ENCODE results near the gene OPRM1.
A peak's percentile ranks its signal among the peaks of the same experiment; 100 is the strongest.

Gene OPRM1

DNA sequence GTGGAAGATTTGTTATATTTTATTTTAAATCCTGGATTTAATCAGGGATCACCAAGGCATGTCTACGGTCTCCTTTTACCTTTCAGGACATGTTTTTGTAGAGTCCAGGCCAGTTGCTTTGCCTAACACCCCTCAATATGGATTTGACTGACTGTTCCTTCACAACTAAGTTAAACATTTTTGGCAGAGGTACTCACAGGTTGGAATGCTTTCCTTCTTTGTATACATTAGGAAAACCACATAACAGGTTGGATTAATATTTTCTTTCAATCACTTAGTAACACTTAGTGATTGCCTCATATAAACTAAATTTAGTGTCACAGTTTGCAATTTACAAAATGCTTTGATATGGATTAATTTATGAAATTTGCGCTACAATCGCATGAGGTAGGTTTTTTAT is 253.0 kb downstream of the OPRM1 start:
- peak; percentile 50 for DNase-seq

DNA sequence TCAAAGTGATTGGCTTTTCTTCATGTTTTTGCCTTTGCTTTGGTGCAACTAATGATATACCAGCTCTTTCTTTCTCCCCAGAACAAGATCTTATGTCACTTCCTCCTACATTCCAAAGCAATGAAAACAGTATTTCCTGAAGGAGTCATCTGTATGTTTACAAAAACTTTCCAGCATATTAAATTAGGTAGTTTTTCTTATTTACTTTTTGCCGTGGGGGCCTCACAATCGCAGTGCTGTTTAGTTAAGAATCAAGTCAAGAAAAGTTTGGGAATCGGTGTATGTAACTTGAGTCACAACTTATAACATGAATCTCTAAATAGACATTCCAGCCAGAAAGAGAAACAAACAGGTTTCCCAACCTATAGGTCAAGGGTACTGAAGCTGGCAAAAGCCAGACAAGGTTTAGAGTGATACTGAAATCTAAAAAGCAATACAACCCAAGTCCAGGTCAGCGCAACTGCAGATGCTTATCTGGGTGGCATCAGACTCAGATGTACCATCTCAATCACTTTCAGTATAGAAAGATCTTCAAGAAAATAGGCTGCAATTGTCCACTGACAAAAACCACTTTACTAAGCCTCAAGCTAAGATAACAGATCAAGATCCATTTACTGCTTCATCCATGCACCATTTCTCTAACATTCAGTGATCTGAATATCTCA is 253.9 kb downstream of the OPRM1 start:
- DNase-seq: peak; percentile 70

DNA sequence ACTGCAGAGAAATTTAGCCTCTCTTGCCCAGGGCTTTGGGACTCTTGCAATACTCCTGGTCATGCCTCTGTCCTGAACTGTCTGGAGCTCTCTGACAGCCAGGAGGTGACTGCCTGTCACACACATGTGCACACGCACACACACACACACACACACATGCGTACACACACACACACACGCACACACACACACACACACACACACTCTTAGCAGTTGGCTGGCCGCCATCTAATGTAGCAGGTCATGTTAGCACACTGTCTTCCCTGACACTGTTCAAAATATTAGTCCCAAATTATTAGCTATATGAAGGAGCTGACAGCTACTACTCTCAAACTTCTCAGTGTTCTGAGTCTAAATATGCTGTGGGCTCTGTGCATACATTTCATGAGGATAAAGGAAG is 256.7 kb downstream of the OPRM1 start:
- no peak for DNase-seq

All from fibroblast of skin of right biceps (primary cell).